Esophagus squamous epithelium (tissue), 4 donors: ENCODE measurements around the gene NUP133.

ENCODE experiments used
- POLR2A ChIP-seq, 4 donors: fragments of 450-650 bp; IDR thresholded peaks; one replicate each; pipeline ENCODE4 v1.6.1; 2017; ENCODE audit warnings: antibody characterized with exemption in 4 of 4, mild to moderate bottlenecking in 4 of 4, moderate library complexity in 3 of 4
- TF ChIP-seq, protein P1 (sequence below), 6 experiments: fragments of 450-650 bp in 4 of 6; fragments of 200-600 bp in 2 of 6; sonication (generic) in 2 of 6; IDR thresholded peaks; one replicate each; pipeline ENCODE4 v1.5.1; 2016 to 2019; ENCODE audit warnings: antibody characterized with exemption in 6 of 6, mild to moderate bottlenecking in 4 of 6, moderate library complexity in 4 of 6

DNA sequence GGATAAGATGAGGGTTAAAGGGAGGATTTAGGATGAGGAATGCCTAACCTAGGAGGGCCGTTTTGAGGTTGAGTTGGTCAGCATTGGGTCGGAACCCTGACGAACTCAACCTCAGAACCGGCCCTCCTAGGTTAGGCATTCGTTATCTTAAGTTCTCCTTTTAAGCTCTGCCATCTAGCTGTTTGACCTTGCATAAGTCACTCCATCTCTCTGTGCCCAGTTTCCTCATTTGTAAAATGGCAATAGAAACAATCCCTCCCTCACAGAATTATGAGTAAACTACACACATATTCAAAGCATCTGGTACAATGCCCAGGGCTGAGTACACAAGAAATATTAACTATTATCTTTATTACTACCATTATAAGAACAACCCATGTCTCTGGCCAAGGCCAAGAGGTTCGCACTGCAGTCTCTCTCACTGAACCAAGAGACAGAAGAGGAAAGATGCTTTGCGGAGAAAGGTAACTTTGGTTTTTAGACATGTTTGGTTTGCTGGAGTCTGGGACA, 45.5 kb upstream of the NUP133 start:
- TF ChIP-seq, protein P1, sequence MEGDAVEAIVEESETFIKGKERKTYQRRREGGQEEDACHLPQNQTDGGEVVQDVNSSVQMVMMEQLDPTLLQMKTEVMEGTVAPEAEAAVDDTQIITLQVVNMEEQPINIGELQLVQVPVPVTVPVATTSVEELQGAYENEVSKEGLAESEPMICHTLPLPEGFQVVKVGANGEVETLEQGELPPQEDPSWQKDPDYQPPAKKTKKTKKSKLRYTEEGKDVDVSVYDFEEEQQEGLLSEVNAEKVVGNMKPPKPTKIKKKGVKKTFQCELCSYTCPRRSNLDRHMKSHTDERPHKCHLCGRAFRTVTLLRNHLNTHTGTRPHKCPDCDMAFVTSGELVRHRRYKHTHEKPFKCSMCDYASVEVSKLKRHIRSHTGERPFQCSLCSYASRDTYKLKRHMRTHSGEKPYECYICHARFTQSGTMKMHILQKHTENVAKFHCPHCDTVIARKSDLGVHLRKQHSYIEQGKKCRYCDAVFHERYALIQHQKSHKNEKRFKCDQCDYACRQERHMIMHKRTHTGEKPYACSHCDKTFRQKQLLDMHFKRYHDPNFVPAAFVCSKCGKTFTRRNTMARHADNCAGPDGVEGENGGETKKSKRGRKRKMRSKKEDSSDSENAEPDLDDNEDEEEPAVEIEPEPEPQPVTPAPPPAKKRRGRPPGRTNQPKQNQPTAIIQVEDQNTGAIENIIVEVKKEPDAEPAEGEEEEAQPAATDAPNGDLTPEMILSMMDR (IDR thresholded peaks at IDR 0.05) = no peak
- TF ChIP-seq POLR2A (IDR thresholded peaks at IDR 0.05) = no peak
